Natural killer cell (primary cell): ENCODE results near the gene NHERF2. TPM values are rescaled to one million over a fixed set of nuclear protein-coding genes. Genes with fewer than 3 reads are reported as not detected.

Experiments
- ATAC-seq, 3 donors: fragments of 150-1000 bp in 2 of 3; fragments of 200-7000 bp in 1 of 3; cut with Tn5 transposase; 1 replicate in 1 of 3; 2 replicates in 2 of 3; pipeline ENCODE4 v1.10.0; 2021; ENCODE audit warnings: mild to moderate bottlenecking in 2 of 3, moderate library complexity in 2 of 3
- DNase-seq, 2 donors: peaks; one replicate each; pipeline versions ENCODE4 v3.0.0 to v3.0.0-alpha.2; 2013 to 2021; ENCODE audit warnings: mixed read lengths in 1 of 2
- H3K27ac ChIP-seq: one replicate; pipeline ENCODE4 v1.5.1; 2013; ENCODE audit warnings: mild to moderate bottlenecking, low read length
- H3K27me3 ChIP-seq: one replicate; pipeline ENCODE4 v1.6.1; 2013; ENCODE audit warnings: low read length; ENCODE audit not compliant: control insufficient read depth, insufficient read depth
- H3K36me3 ChIP-seq: one replicate; pipeline ENCODE4 v1.6.1; 2013; ENCODE audit warnings: low read length; ENCODE audit not compliant: control insufficient read depth, insufficient read depth
- H3K4me1 ChIP-seq: one replicate; pipeline ENCODE4 v1.6.1; 2013; ENCODE audit warnings: low read length; ENCODE audit not compliant: control insufficient read depth, insufficient read depth
- H3K4me3 ChIP-seq: one replicate; pipeline ENCODE4 v1.5.1; 2013; ENCODE audit warnings: low read length
- H3K9me3 ChIP-seq: one replicate; pipeline ENCODE4 v1.6.1; 2013; ENCODE audit warnings: low read length; ENCODE audit not compliant: control insufficient read depth, insufficient read depth
- H3K27ac Mint-ChIP-seq, 2 donors: one replicate each; pipeline ENCODE4 v1.8.0; 2022; ENCODE audit warnings: mild to moderate bottlenecking in 2 of 2, mixed read lengths in 2 of 2, moderate library complexity in 1 of 2
- H3K27me3 Mint-ChIP-seq, 2 donors: one replicate each; pipeline ENCODE4 v1.8.0; 2022; ENCODE audit warnings: low read depth in 2 of 2, mixed read lengths in 2 of 2
- H3K36me3 Mint-ChIP-seq: one replicate; pipeline ENCODE4 v1.8.0; 2022; ENCODE audit warnings: mixed read lengths
- H3K4me1 Mint-ChIP-seq, 2 donors: one replicate each; pipeline ENCODE4 v1.8.0; 2022; ENCODE audit warnings: mixed read lengths in 2 of 2
- H3K4me3 Mint-ChIP-seq: one replicate; pipeline ENCODE4 v1.8.0; 2022; ENCODE audit warnings: mild to moderate bottlenecking, moderate library complexity, mixed read lengths
- H3K9me3 Mint-ChIP-seq, 2 donors: one replicate each; pipeline ENCODE4 v1.8.0; 2022; ENCODE audit warnings: mixed read lengths in 2 of 2
- WGBS: methylation state at CpG from one replicate; pipeline ENCODE4 v1.1.7; 2013; ENCODE audit warnings: missing lambda C conversion rate; ENCODE audit not compliant: insufficient coverage; 5-methylcytosine and 5-hydroxymethylcytosine counted together
- intact Hi-C: fragments of 100-400 bp; cut with micrococcal nuclease; formaldehyde crosslinking; loops from one replicate; pipeline ENCODE4 v1.14.2; 2022
- total RNA-seq, 4 donors: library from RNA; stranded (reverse); fragments of 120-200 nt in 1 of 4; gene quantifications; one replicate each; pipeline versions ENCODE4 v1.2.3 to v1.2.4, GENCODE V29; 2013 to 2022
- TF ChIP-seq, protein P1 (sequence below): fragments of 200-600 bp; IDR thresholded peaks from one replicate; pipeline ENCODE4 v1.8.0; 2022; ENCODE audit warnings: antibody characterized with exemption

The NHERF2 gene
- total RNA-seq, 3 donors from 2014 or later (not counting 1 experiment from before 2014, with no cell fraction given), result 4.3 to 7.1 (median 5.6) TPM

GRCh38 chr16:1997494-1998359, 29.0 kb upstream of the NHERF2 start:
- 93% methylated on average over 26 of the region's 26 CpGs for whole genome bisulfite sequencing
- intact Hi-C loops, result no loop called here
- Mint-ChIP-seq H3K27ac (no peak overlapping the region), H3K27me3 (no peaks in the 10 kb centered on the region), H3K9me3 (no peaks in the 10 kb centered on the region), H3K4me3 (no peak overlapping the region), H3K4me1 (peaks cover 0 to 9% of the 10 kb centered on the region in 2 donors), H3K36me3 (no peaks in the 10 kb centered on the region)
- ATAC-seq (no peak), DNase-seq (no peak)
- Histone ChIP-seq H3K27me3 (no peaks in the 10 kb centered on the region), H3K4me1 (peaks cover 11% of the 10 kb centered on the region), H3K36me3 (peaks cover 40% of the 10 kb centered on the region), H3K9me3 (no peaks in the 10 kb centered on the region), H3K27ac (no peak overlapping the region), H3K4me3 (no peak overlapping the region)
- TF ChIP-seq, protein P1, sequence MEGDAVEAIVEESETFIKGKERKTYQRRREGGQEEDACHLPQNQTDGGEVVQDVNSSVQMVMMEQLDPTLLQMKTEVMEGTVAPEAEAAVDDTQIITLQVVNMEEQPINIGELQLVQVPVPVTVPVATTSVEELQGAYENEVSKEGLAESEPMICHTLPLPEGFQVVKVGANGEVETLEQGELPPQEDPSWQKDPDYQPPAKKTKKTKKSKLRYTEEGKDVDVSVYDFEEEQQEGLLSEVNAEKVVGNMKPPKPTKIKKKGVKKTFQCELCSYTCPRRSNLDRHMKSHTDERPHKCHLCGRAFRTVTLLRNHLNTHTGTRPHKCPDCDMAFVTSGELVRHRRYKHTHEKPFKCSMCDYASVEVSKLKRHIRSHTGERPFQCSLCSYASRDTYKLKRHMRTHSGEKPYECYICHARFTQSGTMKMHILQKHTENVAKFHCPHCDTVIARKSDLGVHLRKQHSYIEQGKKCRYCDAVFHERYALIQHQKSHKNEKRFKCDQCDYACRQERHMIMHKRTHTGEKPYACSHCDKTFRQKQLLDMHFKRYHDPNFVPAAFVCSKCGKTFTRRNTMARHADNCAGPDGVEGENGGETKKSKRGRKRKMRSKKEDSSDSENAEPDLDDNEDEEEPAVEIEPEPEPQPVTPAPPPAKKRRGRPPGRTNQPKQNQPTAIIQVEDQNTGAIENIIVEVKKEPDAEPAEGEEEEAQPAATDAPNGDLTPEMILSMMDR, result no peak

DNA sequence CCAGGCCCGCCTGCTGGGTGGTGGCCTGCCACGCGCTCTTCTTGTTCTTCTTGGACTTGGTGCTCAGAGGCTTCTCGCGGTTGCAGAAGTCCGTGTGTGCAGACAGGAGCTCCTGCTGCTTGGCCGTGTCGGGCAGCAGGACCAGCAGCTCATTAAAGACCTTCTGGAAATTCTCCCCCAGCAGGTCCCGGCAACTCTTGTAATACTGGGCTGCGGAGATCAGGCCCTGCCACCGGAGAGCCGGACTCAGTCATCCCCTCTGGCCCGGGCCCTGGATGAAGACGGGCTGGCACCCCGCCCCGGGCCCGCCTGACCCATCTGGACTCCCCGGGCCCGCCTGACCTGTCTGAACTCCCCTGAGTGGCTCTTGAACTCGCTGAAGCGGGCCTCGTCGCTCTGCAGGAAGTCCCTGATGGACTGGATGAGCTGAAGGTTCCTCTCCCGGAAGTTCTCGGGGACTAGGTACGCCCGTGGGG, 28.3 kb upstream of the NHERF2 start:
- no peaks in the 10 kb centered on the region for H3K27me3 Mint-ChIP-seq
- no peak overlapping the region for H3K27ac ChIP-seq
- no peak for ATAC-seq

GRCh38 chr16:1998852-1999801, 27.6 kb upstream of the NHERF2 start:
- H3K4me1 Mint-ChIP-seq, result peaks cover 0 to 12% of the 10 kb centered on the region in 2 donors
- no peak overlapping the region for H3K4me3 Mint-ChIP-seq
- TF ChIP-seq, protein P1, result no peak
- no peak for DNase-seq
- ATAC-seq, result no peak
- 96% methylated on average over 39 of the region's 39 CpGs for WGBS
- peaks cover 14% of the 10 kb centered on the region for H3K4me1 ChIP-seq
- H3K36me3 ChIP-seq, result peaks cover 49% of the 10 kb centered on the region
- H3K9me3 ChIP-seq, result no peaks in the 10 kb centered on the region
- no peaks in the 10 kb centered on the region for H3K27me3 ChIP-seq
- no peak overlapping the region for H3K27ac Mint-ChIP-seq
- H3K27me3 Mint-ChIP-seq, result no peaks in the 10 kb centered on the region
- no peak overlapping the region for H3K4me3 ChIP-seq
- intact Hi-C loops, result no loop called here
- H3K9me3 Mint-ChIP-seq, result no peaks in the 10 kb centered on the region
- H3K27ac ChIP-seq, result no peak overlapping the region
- H3K36me3 Mint-ChIP-seq, result no peaks in the 10 kb centered on the region

More for the DNA sequence above, 28.3 kb upstream of the NHERF2 start:
- Histone ChIP-seq H3K9me3 (no peaks in the 10 kb centered on the region), H3K4me1 (peaks cover 7% of the 10 kb centered on the region), H3K36me3 (peaks cover 47% of the 10 kb centered on the region), H3K27me3 (no peaks in the 10 kb centered on the region), H3K4me3 (no peak overlapping the region)
- intact Hi-C loops, result no loop called here
- Mint-ChIP-seq H3K36me3 (no peaks in the 10 kb centered on the region), H3K27ac (no peak overlapping the region), H3K9me3 (no peaks in the 10 kb centered on the region), H3K4me3 (no peak overlapping the region), H3K4me1 (peaks cover 0 to 9% of the 10 kb centered on the region in 2 donors)
- TF ChIP-seq, protein P1, result no peak
- WGBS, result 97% methylated on average over 27 of the region's 27 CpGs
- no peak for DNase-seq
